Stimulated activated naive CD4-positive, alpha-beta T cell (primary cell): ENCODE measurements around the gene SOX5.

Experiments used
- DNase-seq, 6 experiments: peaks; one replicate each; lab custom pipeline; 2025; lab: John Stamatoyannopoulos, UW

SOX5 gene

GRCh38 chr12:23949348-23950209 is at the start of gene SOX5:
Gene SOX5, minus strand, starts transcription at chr12:23949670. Its CDS starts 69 bp downstream, at chr12:23949601.
- no peak for DNase-seq

- no peak for DNase-seq
Observed at GRCh38 chr12:23987046-23987445, 37.6 kb upstream of the SOX5 start.

- no peak for DNase-seq
Observed at GRCh38 chr12:23980826-23981225, 31.4 kb upstream of the SOX5 start.

GRCh38 chr12:23964812-23965211 is 15.3 kb upstream of the SOX5 start:
- DNase-seq = no peak

- no peak for DNase-seq
Observed at GRCh38 chr12:23959826-23960225, 10.4 kb upstream of the SOX5 start.

- DNase-seq = no peak
Observed at GRCh38 chr12:23954332-23954731, 4.9 kb upstream of the SOX5 start.

- no peak for DNase-seq
Observed at GRCh38 chr12:23952071-23952470, 2.6 kb upstream of the SOX5 start.

GRCh38 chr12:23950775-23951451 is 1.4 kb upstream of the SOX5 start:
- DNase-seq = no peak

GRCh38 chr12:23950210-23950774 is 822 bp upstream of the SOX5 start:
- DNase-seq = no peak

GRCh38 chr12:23948291-23948690 is 1.2 kb downstream of the SOX5 start:
- no peak for DNase-seq

- DNase-seq = no peak
Observed at GRCh38 chr12:23947395-23947794, 2.1 kb downstream of the SOX5 start.

- no peak for DNase-seq
Observed at GRCh38 chr12:23945249-23945648, 4.2 kb downstream of the SOX5 start.

- DNase-seq = no peak
Observed at GRCh38 chr12:23944067-23944466, 5.4 kb downstream of the SOX5 start.

- no peak for DNase-seq
Observed at GRCh38 chr12:23942841-23943240, 6.6 kb downstream of the SOX5 start.

- DNase-seq = no peak
Observed at GRCh38 chr12:23941780-23942179, 7.7 kb downstream of the SOX5 start.

- DNase-seq = no peak
Observed at GRCh38 chr12:23938422-23938821, 11.0 kb downstream of the SOX5 start.

- no peak for DNase-seq
Observed at GRCh38 chr12:23931176-23931575, 18.3 kb downstream of the SOX5 start.

GRCh38 chr12:23930599-23930998 is 18.9 kb downstream of the SOX5 start:
- DNase-seq = no peak

GRCh38 chr12:23929906-23930305 is 19.6 kb downstream of the SOX5 start:
- DNase-seq = no peak

GRCh38 chr12:23927907-23928306 is 21.6 kb downstream of the SOX5 start:
- DNase-seq = no peak

GRCh38 chr12:23921099-23921856 is 28.2 kb downstream of the SOX5 start:
- no peak for DNase-seq

- DNase-seq = no peak
Observed at GRCh38 chr12:23911574-23911973, 37.9 kb downstream of the SOX5 start.
